ENCODE data around the gene BIRC6. TPM values are rescaled to one million over a fixed set of nuclear protein-coding genes. Genes with fewer than 3 reads are reported as not detected.
"Not testable (repeated sequence)": the region's sequence is repeated elsewhere in the genome, so short reads cannot be mapped to it uniquely, and the experiment has no call there.

The BIRC6 gene
- total RNA-seq, 8 experiments from 2014 or later, result 65.1 to 156 (median 78.9) TPM

DNA sequence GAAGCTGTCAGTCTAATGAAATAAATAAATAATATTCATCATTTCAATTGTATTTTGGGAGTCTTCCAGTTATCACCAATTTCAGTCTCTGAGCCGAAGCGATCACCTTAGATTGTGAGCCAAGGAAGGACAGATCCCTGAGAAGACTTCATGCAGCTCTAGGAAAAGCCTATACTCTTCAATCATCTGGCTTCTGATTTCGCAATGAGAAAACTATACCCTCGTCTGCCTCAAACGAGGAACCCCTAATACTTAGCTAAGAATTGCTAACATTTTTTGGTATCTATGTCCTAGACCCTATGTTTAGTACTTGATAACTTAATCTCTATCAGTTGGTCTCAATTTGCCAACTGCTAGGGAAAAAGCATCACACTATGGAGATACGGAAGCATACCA is 266.5 kb downstream of the BIRC6 start:
- no peak for ATAC-seq (replicated peaks in 6 of 8)
- in situ Hi-C loops (cut with MboI; ENCODE audit: low pct_unique_long_range_greater_than_20kb in 2 of 9, low sequenced_read_pairs in 9 of 9, unreplicated experiment in 9 of 9), result no loop called here
- WGBS, 10 experiments, result 78 to 100% (median 94%) methylated on average over 3 to 6 of the region's 6 CpGs; no CpG with 5 or more reads in 1 of the 10 experiments
- H3K27ac ChIP-seq, result no peak overlapping the region
- H3K4me1 ChIP-seq (replicated peaks in 1 of 2), result no peaks in the 10 kb centered on the region
- H3K4me3 ChIP-seq, result no peak overlapping the region

DNA sequence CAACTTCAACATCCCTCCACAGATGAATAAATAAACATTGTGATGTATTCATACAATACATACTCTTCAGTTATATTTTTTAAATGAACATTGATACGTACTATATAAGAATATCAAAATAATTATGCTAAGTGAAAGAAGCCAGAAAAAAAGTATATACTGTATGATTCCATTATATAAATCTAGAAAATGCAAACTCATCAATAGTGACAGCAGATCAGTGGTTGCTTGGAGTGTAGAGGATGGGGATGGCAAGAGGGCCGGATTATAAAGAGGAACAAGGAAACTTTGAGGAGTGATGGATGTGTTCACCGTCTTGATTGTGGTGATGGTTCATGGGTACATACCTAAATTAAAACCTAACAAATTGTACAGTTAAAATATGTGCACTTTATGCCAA is 268.0 kb downstream of the BIRC6 start:
- in situ Hi-C loops (cut with MboI; ENCODE audit: low pct_unique_long_range_greater_than_20kb in 2 of 9, low sequenced_read_pairs in 9 of 9, unreplicated experiment in 9 of 9), result no loop called here
- H3K27ac ChIP-seq, result no peak overlapping the region
- no peak for ATAC-seq (replicated peaks in 6 of 8)
- no peak overlapping the region for H3K4me3 ChIP-seq
- WGBS, 10 experiments, result 74 to 100% (median 87%) methylated on average over 1 to 3 of the region's 3 CpGs
- H3K4me1 ChIP-seq (replicated peaks in 1 of 2), result peaks cover 5% of the 10 kb centered on the region in 2 donors

DNA sequence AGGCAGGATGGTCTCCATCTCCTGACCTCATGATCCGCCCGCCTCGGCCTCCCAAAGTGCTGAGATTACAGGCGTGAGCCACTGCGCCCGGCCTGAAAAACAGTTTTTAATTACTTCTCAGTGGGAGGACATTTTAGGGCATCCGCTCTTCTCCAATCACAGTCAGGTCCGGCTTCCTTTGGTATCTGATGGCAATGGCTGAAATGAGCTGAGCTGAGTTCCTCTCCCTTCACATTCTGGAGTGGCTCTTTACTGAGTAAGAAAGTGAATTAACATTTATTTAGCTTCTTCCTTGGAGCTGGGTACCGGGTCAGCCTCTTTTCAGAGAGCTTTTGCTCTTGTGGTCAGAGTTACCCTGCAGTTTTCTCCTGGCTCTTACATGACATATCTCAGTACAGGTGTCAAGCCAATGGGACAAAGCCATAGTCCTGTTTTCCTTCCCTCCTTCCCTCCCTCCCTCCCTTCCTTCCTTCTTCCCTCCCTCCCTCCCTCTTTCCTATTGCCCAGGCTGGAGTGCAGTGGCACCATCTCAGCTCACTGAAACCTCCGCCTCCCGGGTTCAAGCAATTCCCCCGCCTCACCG is 269.9 kb downstream of the BIRC6 start:
- Histone ChIP-seq H3K4me3 (peak overlapping the region; percentile 53 to 67 (median 62)), H3K27ac (peak overlapping the region in 1 of 2 donors; percentile 88), H3K4me1 (replicated peaks in 1 of 2) (peaks cover 5% of the 10 kb centered on the region in 2 donors)
- peak in 2 of 8 experiments; percentile 0 to 1 for ATAC-seq (replicated peaks in 6 of 8)
- in situ Hi-C loops (cut with MboI; ENCODE audit: low pct_unique_long_range_greater_than_20kb in 2 of 9, low sequenced_read_pairs in 9 of 9, unreplicated experiment in 9 of 9), result no loop called here
- 45 to 94% (median 83%) methylated on average over 4 to 7 of the region's 13 CpGs; no CpG with 5 or more reads in 4 of the 10 experiments for WGBS, 10 experiments

DNA sequence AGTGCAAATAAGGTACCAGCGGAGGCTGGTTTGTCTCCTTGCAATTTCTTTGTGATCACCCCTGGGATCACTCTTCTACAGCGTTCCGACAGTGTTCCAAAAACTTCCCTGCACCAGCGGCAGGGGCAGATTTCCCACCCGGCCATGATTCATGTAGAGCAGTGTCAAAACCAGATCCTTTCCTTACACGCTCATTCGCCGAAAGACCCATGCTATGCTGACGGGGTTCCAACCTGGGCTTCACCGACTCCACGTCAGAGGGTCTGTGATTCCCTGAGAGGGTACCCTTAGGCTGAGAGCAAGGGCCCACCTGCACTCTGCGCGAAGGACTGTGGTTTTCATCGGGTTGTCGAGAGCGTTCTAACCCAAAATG is 270.6 kb downstream of the BIRC6 start:
- H3K4me3 ChIP-seq, result peak overlapping the region; percentile 53 to 67 (median 62)
- 0 to 39% (median 14%) methylated on average over 1 to 13 of the region's 16 CpGs; no CpG with 5 or more reads in 3 of the 10 experiments for WGBS, 10 experiments
- H3K27ac ChIP-seq, result peak overlapping the region; percentile 72 to 88
- peaks cover 5% of the 10 kb centered on the region in 2 donors for H3K4me1 ChIP-seq (replicated peaks in 1 of 2)
- ATAC-seq (replicated peaks in 6 of 8), result peak; percentile 22 to 84 (median 82)
- in situ Hi-C loops (cut with MboI; ENCODE audit: low pct_unique_long_range_greater_than_20kb in 2 of 9, low sequenced_read_pairs in 9 of 9, unreplicated experiment in 9 of 9), result no loop called here

DNA sequence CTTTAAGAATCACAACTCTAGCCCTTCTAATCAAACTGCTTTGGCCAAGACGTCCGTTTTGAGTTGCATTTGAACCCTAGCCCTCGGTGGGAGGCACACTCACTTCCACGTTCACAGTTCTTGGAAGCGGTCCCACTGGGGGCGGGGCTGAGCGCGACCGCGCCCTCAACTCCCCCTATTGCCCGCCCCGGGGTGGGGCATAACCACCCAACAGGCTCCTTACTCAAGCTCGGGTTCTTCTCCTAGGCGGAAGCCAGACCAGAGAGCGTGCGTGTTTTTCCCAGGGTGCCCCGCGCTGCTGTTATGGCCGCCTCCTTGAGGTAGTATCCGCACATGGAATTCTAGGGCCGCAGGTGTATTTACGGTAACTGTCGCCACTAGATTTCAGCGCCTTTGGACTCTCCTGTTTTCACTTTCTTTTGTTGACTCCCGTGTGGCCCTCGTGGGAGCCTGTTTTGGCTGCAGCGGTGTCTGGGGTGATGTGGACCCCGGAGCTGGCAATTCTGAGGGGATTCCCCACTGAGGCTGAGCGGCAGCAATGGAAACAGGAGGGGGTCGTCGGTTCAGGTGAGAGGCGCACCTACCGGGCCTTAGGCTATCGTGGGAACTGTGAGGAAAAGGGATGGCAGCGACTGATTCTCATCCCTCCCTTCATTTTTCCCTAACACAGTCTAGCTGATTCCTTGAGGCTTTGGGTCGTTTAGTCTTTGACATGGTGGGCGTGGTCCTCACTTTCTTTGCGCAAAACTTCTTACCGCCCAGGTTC is 271.2 kb downstream of the BIRC6 start, which contains the start of gene TTC27:
TSS of gene TTC27 (plus strand) at position 237 of the 766 bp plus-strand sequence. CDS start at position 480, 243 bp downstream.
- WGBS, 10 experiments, result 0 to 4% (median 1%) methylated on average over 3 to 19 of the region's 39 CpGs
- peaks cover 5% of the 10 kb centered on the region in 2 donors for H3K4me1 ChIP-seq (replicated peaks in 1 of 2)
- in situ Hi-C loops (cut with MboI; ENCODE audit: low pct_unique_long_range_greater_than_20kb in 2 of 9, low sequenced_read_pairs in 9 of 9, unreplicated experiment in 9 of 9), result no loop called here
- peak within 1 kb of the TSS; percentile 72 to 88 for H3K27ac ChIP-seq
- ATAC-seq (replicated peaks in 6 of 8), result peak; percentile 95 to 97 (median 96)
- peak within 1 kb of the TSS; percentile 53 to 67 (median 62) for H3K4me3 ChIP-seq

DNA sequence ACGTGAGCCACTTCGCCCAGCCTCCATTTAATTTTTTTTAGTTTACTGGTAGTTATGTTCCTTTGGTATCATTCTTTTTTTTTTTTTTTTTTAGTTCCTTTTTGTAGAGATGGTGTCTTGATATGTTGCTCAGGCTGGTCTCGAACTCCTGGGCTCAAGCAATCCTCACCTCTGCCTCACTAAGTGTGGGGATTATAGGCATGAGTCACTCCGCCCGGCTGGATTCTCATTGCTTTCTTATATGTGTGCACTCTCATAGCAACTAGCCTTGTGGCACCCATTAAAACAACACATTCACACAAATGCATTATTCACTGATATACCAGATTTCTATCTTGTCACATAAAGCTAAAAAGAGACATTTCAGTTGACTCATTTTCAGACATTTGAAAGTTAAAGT is 275.3 kb downstream of the BIRC6 start:
- ATAC-seq (replicated peaks in 6 of 8), result peak in 3 of 8 experiments; percentile 29 to 54 (median 30)
- H3K27ac ChIP-seq, result no peak overlapping the region
- no peak overlapping the region for H3K4me3 ChIP-seq
- peaks cover 5% of the 10 kb centered on the region in 2 donors for H3K4me1 ChIP-seq (replicated peaks in 1 of 2)
- in situ Hi-C loops (cut with MboI; ENCODE audit: low pct_unique_long_range_greater_than_20kb in 2 of 9, low sequenced_read_pairs in 9 of 9, unreplicated experiment in 9 of 9), result no loop called here
- WGBS, 10 experiments, result 75 to 100% (median 95%) methylated on average over 1 to 5 of the region's 5 CpGs

DNA sequence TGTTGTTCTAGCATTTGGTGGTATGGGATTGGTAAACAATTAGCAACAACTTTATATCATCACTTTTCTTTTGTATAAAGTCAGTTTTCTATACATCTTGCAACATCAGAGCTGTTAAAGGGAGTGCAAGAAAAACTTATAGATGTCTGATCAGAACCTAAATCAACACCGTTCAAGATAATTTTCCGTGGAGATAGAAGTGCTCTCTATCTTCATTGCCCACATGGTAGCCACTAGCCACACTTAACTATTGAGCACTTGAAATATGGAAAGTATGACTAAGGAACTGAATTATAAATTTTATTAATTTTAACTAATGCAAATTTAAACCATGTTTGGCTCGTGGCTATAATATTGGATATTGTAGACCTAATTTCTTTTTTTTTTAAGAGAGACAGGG is 276.2 kb downstream of the BIRC6 start:
- H3K27ac ChIP-seq, result no peak overlapping the region
- ATAC-seq (replicated peaks in 6 of 8), result no peak
- H3K4me1 ChIP-seq (replicated peaks in 1 of 2), result peaks cover 5% of the 10 kb centered on the region in 2 donors
- no peak overlapping the region for H3K4me3 ChIP-seq
- WGBS, 10 experiments, result 55 to 97% (median 88%) methylated on average over 2 to 3 of the region's 3 CpGs; no CpG with 5 or more reads in 2 of the 10 experiments
- in situ Hi-C loops (cut with MboI; ENCODE audit: low pct_unique_long_range_greater_than_20kb in 2 of 9, low sequenced_read_pairs in 9 of 9, unreplicated experiment in 9 of 9), result no loop called here

DNA sequence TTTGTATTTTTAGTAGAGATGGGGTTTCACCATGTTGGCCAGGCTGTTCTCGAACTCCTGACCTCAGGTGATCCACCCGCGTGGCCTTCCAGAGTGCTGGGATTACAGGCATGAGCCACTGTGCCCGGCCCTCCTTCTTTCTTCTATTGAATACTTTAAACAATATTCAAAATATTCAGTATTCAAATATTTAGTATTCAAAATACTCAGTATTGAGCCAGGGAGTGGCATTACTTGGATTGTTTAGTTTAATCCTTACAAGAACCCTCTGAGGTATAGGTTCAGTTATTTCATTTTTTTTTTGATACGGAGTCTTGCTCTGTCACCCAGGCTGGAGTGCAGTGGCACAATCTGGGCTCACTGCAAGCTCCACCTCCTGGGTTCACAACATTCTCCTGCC is 281.7 kb downstream of the BIRC6 start:
- H3K4me3 ChIP-seq; H3K4me1 ChIP-seq (replicated peaks in 1 of 2); H3K27ac ChIP-seq; in situ Hi-C loops (cut with MboI; ENCODE audit: low pct_unique_long_range_greater_than_20kb in 2 of 9, low sequenced_read_pairs in 9 of 9, unreplicated experiment in 9 of 9): not testable (repeated sequence)
- peak in 3 of 8 experiments; percentile 59 to 86 (median 72) for ATAC-seq (replicated peaks in 6 of 8)
- 72 to 100% (median 100%) methylated on average over 1 to 5 of the region's 5 CpGs; no CpG with 5 or more reads in 2 of the 10 experiments for WGBS, 10 experiments

DNA sequence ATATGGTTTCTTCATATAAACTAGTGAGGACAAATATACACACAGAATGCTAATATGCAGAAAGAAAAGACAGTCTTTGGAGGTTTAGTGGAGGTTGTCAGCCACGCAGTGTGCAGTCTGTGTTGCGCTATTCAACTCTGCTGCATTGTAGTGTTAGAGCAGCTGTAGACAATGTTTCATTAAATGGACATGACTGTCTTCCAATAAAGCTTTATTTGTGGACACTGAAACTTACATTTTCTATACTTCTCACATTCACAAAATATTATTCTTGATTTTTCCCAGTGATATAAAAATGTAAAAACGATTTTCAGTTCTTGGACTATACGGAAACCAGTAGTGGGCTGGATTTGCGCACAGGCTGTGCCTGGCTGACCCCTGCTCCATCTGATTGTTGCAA is 284.4 kb downstream of the BIRC6 start:
- WGBS, 10 experiments, result 93 to 100% (median 97%) methylated on average over 1 to 5 of the region's 5 CpGs; no CpG with 5 or more reads in 2 of the 10 experiments
- no peak overlapping the region for H3K27ac ChIP-seq
- in situ Hi-C loops (cut with MboI; ENCODE audit: low pct_unique_long_range_greater_than_20kb in 2 of 9, low sequenced_read_pairs in 9 of 9, unreplicated experiment in 9 of 9), result no loop called here
- H3K4me1 ChIP-seq (replicated peaks in 1 of 2), result no peaks in the 10 kb centered on the region
- ATAC-seq (replicated peaks in 6 of 8), result no peak
- no peak overlapping the region for H3K4me3 ChIP-seq

DNA sequence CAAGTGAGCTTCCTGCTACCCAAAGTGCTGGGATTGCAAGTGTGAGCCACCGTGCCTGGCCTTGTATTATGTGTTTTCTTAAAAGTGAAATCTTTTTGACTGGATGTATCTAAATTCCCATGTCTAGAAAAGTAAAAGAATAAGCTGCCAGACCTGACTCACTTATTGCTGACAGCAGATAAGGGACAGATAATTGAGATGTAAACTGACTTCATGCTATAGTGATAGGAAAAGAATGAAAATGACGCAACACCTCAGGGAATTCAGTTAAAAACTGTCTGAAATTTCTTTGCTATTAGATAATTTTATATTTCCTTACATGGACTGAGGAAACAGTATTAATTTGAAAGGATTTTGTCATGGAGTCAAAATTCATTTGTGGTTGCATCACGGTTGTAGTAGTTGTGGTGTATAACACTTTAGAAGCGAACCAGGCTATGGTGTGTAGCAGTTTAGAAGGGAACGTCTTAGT is 290.4 kb downstream of the BIRC6 start:
- Histone ChIP-seq H3K4me1 (replicated peaks in 1 of 2) (no peaks in the 10 kb centered on the region), H3K27ac (no peak overlapping the region), H3K4me3 (no peak overlapping the region)
- WGBS, 10 experiments, result 40 to 100% (median 98%) methylated on average over 1 to 5 of the region's 5 CpGs; no CpG with 5 or more reads in 2 of the 10 experiments
- no peak for ATAC-seq (replicated peaks in 6 of 8)
- in situ Hi-C loops (cut with MboI; ENCODE audit: low pct_unique_long_range_greater_than_20kb in 2 of 9, low sequenced_read_pairs in 9 of 9, unreplicated experiment in 9 of 9), result no loop called here

DNA sequence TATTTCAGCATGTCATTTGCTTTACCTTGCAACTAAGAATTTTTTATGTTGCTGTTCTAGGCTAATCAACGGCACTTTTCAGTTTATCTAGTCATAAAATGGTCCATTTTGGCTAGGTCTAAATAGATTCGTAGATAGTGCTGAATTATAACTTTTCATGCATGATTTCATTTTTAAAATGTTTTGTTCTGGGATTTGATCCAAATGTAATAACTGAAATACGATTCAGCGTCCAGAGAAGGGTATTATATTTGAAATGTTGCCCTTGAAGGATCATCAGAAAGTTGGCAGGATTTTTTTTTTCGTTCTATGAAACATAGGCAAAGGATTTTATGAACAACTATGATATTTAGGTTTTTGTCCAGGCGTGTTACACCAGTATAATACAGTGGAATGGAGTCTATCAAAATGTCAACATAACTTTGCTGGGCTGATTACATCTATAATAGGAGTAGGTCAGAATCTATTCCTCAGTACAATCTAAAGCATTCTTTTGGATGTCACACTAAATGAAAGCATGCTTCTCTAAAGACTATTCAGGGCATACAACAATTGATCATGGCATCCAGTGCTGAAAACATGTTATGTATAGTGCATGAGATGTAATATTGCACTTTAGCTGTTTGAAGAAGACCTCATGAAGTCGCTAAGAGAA is 295.9 kb downstream of the BIRC6 start:
- Histone ChIP-seq H3K27ac (no peak overlapping the region), H3K4me3 (no peak overlapping the region), H3K4me1 (replicated peaks in 1 of 2) (no peaks in the 10 kb centered on the region)
- 19 to 100% (median 90%) methylated on average over 3 to 7 of the region's 7 CpGs for WGBS, 10 experiments
- in situ Hi-C loops (cut with MboI; ENCODE audit: low pct_unique_long_range_greater_than_20kb in 2 of 9, low sequenced_read_pairs in 9 of 9, unreplicated experiment in 9 of 9), result no loop called here
- no peak for ATAC-seq (replicated peaks in 6 of 8)

DNA sequence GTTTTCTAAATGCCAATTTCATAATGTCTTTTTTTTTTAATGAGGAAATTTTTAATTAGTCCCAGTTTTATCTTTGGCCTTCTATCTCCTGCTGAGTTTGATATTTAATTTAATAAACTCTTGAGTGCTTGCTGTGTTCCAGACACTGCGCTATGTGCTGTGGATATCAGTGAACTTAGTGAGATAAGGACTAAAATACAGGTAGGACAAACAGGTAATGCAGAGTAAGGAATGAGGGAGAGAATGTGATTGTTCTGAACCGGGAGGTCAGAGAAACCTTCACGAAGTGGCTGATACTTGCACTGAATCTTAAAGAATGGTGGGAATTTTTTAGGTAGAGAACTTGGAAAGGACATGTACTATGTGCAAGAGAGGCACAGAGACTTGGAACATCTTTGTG is 299.2 kb downstream of the BIRC6 start:
- in situ Hi-C loops (cut with MboI; ENCODE audit: low pct_unique_long_range_greater_than_20kb in 2 of 9, low sequenced_read_pairs in 9 of 9, unreplicated experiment in 9 of 9), result no loop called here
- no peaks in the 10 kb centered on the region for H3K4me1 ChIP-seq (replicated peaks in 1 of 2)
- no peak for ATAC-seq (replicated peaks in 6 of 8)
- WGBS, 10 experiments, result 90 to 100% (median 94%) methylated on average over 1 to 3 of the region's 3 CpGs; no CpG with 5 or more reads in 1 of the 10 experiments
- no peak overlapping the region for H3K4me3 ChIP-seq
- no peak overlapping the region for H3K27ac ChIP-seq

DNA sequence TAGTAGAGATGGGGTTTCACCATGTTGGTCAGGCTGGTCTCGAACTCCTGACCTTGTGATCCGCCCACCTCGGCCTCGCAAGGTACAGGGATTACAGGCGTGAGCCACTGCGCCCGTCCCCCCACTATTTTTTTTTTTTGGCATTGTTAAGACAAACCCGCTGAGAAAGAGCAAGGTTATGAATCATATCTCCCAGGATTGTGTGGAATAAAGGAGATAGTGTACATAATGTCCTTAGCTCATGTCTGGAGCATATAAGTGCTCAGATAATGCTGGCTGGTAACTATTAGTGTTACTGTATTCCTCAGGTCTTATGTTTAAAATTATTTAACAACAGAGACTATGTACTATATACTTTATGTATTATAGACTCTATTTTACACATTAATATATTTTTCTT is 307.0 kb downstream of the BIRC6 start:
- H3K4me3 ChIP-seq, result no peak overlapping the region
- in situ Hi-C loops (cut with MboI; ENCODE audit: low pct_unique_long_range_greater_than_20kb in 2 of 9, low sequenced_read_pairs in 9 of 9, unreplicated experiment in 9 of 9), result no loop called here
- 83 to 100% (median 100%) methylated on average over 2 to 6 of the region's 8 CpGs; no CpG with 5 or more reads in 3 of the 10 experiments for WGBS, 10 experiments
- no peak overlapping the region for H3K27ac ChIP-seq
- no peak for ATAC-seq (replicated peaks in 6 of 8)
- H3K4me1 ChIP-seq (replicated peaks in 1 of 2), result no peaks in the 10 kb centered on the region

Data from motor neuron (in vitro differentiated cells).